ENCODE results near the gene ERP29. TPM values are rescaled to one million over a fixed set of nuclear protein-coding genes. Genes with fewer than 3 reads are reported as not detected.
"Not testable (repeated sequence)": the region's sequence is repeated elsewhere in the genome, so short reads cannot be mapped to it uniquely, and the experiment has no call there.

ERP29 gene
- polyA plus RNA-seq, 3 donors: 158 to 207 (median 170) TPM

DNA sequence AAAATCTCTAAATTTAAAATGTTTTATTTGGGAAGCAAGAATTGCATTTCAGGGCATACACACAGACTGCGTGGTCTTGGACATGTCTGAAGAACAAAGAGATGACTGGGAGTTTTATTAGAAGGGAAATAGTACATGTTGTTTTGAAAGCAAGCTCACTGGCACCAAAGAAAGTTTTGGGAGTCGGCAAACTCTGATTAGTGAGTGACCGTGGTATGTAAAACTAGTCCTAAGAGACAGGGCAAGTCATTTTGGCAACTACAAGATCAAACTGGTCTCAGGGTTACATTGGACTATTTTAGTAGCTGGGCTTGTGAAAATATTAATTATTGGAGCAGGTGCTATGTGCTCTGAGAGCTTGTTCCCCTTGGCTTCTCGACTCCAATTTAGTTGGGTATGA, 15.2 kb upstream of the ERP29 start:
- peaks cover 6 to 11% of the 10 kb centered on the region in 2 donors for H3K36me3 Mint-ChIP-seq
- H3K27ac Mint-ChIP-seq: no peak overlapping the region
- no peak overlapping the region for H3K4me3 Mint-ChIP-seq
- Histone ChIP-seq H3K36me3 (replicated peaks in 1 of 2; ENCODE audit: control insufficient read depth in 1 of 2, insufficient read depth in 2 of 2, low read length in 2 of 2) (no peaks in the 10 kb centered on the region), H3K27me3 (ENCODE audit: control insufficient read depth in 2 of 2, insufficient read depth in 2 of 2, low read length in 2 of 2) (no peaks in the 10 kb centered on the region), H4K20me1 (ENCODE audit: insufficient read depth, low read length) (no peaks in the 10 kb centered on the region), H3K9ac (ENCODE audit: insufficient read depth, low read length, poor library complexity, severe bottlenecking) (no peak overlapping the region), H3K4me3 (replicated peaks in 1 of 3; ENCODE audit: low read depth in 2 of 3, low read length in 3 of 3) (no peak overlapping the region), H3K4me2 (replicated peaks; ENCODE audit: extremely low read depth, low read length, poor library complexity, severe bottlenecking) (no peak overlapping the region), H3K79me2 (ENCODE audit: insufficient read depth, low read length) (no peaks in the 10 kb centered on the region), H2AFZ (ENCODE audit: insufficient read depth, low read depth, low read length, poor library complexity, severe bottlenecking) (no peak overlapping the region), H3K9me3 (replicated peaks in 1 of 2; ENCODE audit: control insufficient read depth in 1 of 2, insufficient read depth in 1 of 2, low read length in 2 of 2) (no peaks in the 10 kb centered on the region), H3K27ac (ENCODE audit: low read depth in 1 of 2, low read length in 2 of 2) (no peak overlapping the region), H3K4me1 (ENCODE audit: control insufficient read depth in 1 of 2, insufficient read depth in 2 of 2, low read length in 2 of 2) (peaks cover 38 to 49% of the 10 kb centered on the region in 2 donors)
- no peaks in the 10 kb centered on the region for H3K9me3 Mint-ChIP-seq
- peaks cover 59% of the 10 kb centered on the region for H3K4me1 Mint-ChIP-seq
- H3K27me3 Mint-ChIP-seq (ENCODE audit: low read depth in 3 of 3): peaks cover 0 to 4% (median 3%) of the 10 kb centered on the region in 3 donors
- WGBS (ENCODE audit: insufficient coverage): 100% methylated on average over 3 of the region's 4 CpGs
- intact Hi-C loops (cut with micrococcal nuclease): no loop called here
- TF ChIP-seq, protein P1, sequence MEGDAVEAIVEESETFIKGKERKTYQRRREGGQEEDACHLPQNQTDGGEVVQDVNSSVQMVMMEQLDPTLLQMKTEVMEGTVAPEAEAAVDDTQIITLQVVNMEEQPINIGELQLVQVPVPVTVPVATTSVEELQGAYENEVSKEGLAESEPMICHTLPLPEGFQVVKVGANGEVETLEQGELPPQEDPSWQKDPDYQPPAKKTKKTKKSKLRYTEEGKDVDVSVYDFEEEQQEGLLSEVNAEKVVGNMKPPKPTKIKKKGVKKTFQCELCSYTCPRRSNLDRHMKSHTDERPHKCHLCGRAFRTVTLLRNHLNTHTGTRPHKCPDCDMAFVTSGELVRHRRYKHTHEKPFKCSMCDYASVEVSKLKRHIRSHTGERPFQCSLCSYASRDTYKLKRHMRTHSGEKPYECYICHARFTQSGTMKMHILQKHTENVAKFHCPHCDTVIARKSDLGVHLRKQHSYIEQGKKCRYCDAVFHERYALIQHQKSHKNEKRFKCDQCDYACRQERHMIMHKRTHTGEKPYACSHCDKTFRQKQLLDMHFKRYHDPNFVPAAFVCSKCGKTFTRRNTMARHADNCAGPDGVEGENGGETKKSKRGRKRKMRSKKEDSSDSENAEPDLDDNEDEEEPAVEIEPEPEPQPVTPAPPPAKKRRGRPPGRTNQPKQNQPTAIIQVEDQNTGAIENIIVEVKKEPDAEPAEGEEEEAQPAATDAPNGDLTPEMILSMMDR (IDR thresholded peaks at IDR 0.05): no peak
- DNase-seq: no peak

- H3K4me3 ChIP-seq (replicated peaks in 1 of 3; ENCODE audit: low read depth in 2 of 3, low read length in 3 of 3); H4K20me1 ChIP-seq (ENCODE audit: insufficient read depth, low read length); H3K27me3 Mint-ChIP-seq (ENCODE audit: low read depth in 3 of 3); H2AFZ ChIP-seq (ENCODE audit: insufficient read depth, low read depth, low read length, poor library complexity, severe bottlenecking); H3K27ac ChIP-seq (ENCODE audit: low read depth in 1 of 2, low read length in 2 of 2); H3K27ac Mint-ChIP-seq; H3K9me3 ChIP-seq (replicated peaks in 1 of 2; ENCODE audit: control insufficient read depth in 1 of 2, insufficient read depth in 1 of 2, low read length in 2 of 2); H3K27me3 ChIP-seq (ENCODE audit: control insufficient read depth in 2 of 2, insufficient read depth in 2 of 2, low read length in 2 of 2); DNase-seq; H3K9ac ChIP-seq (ENCODE audit: insufficient read depth, low read length, poor library complexity, severe bottlenecking); H3K79me2 ChIP-seq (ENCODE audit: insufficient read depth, low read length); intact Hi-C loops (cut with micrococcal nuclease); H3K9me3 Mint-ChIP-seq; H3K4me3 Mint-ChIP-seq; H3K36me3 ChIP-seq (replicated peaks in 1 of 2; ENCODE audit: control insufficient read depth in 1 of 2, insufficient read depth in 2 of 2, low read length in 2 of 2); H3K4me2 ChIP-seq (replicated peaks; ENCODE audit: extremely low read depth, low read length, poor library complexity, severe bottlenecking): not testable (repeated sequence)
- WGBS (ENCODE audit: insufficient coverage): 82% methylated on average over 7 of the region's 9 CpGs
- Mint-ChIP-seq H3K36me3 (peaks cover 6 to 11% of the 10 kb centered on the region in 2 donors), H3K4me1 (peaks cover 49% of the 10 kb centered on the region)
- peaks cover 27 to 39% of the 10 kb centered on the region in 2 donors for H3K4me1 ChIP-seq (ENCODE audit: control insufficient read depth in 1 of 2, insufficient read depth in 2 of 2, low read length in 2 of 2)
Observed at GRCh38 chr12:111999129-111999528, 14.1 kb upstream of the ERP29 start.

Data from CD14-positive monocyte (primary cell).